ENCODE data around the gene EXPH5. TPM values are rescaled to one million over a fixed set of nuclear protein-coding genes. Genes with fewer than 3 reads are reported as not detected.

The EXPH5 gene
- total RNA-seq, 4 donors from 2014 or later = 0.26 to 9.5 (median 4.5) TPM

DNA sequence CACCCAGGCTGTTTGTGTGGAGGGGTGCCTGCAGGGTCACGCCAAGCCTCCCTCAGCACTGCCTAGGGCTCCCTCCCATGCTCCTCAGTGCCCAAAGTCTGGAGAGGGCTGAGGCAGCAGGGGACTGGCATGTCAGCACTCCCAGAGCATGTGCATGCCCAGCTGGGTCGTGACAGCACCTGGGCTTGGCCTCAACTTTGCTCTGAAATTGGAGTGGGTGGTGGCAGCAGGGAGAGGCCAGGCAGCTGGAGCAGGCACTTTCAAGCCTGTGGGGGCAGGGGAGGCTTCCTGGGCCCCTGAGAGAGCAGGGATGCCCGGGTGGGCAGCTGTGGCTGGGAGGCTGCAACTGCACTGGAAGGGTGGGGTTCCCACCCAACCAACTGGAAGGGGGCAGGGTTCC, 35.7 kb upstream of the EXPH5 start:
- Histone ChIP-seq H3K4me3 (no peak overlapping the region), H3K27me3 (no peaks in the 10 kb centered on the region), H3K27ac (no peak overlapping the region), H3K36me3 (no peaks in the 10 kb centered on the region), H3K9me3 (no peaks in the 10 kb centered on the region), H3K4me1 (no peaks in the 10 kb centered on the region)
- no peak for DNase-seq
- TF ChIP-seq, protein P1, sequence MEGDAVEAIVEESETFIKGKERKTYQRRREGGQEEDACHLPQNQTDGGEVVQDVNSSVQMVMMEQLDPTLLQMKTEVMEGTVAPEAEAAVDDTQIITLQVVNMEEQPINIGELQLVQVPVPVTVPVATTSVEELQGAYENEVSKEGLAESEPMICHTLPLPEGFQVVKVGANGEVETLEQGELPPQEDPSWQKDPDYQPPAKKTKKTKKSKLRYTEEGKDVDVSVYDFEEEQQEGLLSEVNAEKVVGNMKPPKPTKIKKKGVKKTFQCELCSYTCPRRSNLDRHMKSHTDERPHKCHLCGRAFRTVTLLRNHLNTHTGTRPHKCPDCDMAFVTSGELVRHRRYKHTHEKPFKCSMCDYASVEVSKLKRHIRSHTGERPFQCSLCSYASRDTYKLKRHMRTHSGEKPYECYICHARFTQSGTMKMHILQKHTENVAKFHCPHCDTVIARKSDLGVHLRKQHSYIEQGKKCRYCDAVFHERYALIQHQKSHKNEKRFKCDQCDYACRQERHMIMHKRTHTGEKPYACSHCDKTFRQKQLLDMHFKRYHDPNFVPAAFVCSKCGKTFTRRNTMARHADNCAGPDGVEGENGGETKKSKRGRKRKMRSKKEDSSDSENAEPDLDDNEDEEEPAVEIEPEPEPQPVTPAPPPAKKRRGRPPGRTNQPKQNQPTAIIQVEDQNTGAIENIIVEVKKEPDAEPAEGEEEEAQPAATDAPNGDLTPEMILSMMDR (IDR thresholded peaks at IDR 0.05) = no peak
- no peak for TF ChIP-seq POLR2A (IDR thresholded peaks at IDR 0.05)
- intact Hi-C loops (cut with DNase I; ENCODE audit: low total_unique reads) = no loop called here

DNA sequence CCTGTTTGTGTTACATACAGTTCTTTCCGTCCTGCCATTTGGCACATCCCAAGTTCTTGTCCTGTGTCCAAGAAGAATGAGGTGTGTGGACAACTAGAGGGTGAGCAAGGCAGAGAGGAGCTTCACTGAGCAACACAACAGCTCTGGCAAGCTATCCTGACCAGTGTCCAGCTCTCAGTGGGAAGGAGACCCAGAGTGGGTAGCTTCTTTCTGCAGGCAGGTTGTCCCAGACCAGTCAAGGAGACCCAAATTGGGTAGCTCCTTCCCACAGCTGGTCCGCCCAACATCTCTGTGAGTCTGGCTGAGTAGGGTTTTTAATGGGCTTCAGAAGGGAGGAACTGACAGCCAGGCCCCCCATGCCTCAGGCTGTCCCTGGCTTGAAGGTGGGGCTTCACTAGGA, 35.2 kb upstream of the EXPH5 start:
- TF ChIP-seq POLR2A (IDR thresholded peaks at IDR 0.05) = no peak
- TF ChIP-seq, protein P1 (IDR thresholded peaks at IDR 0.05) = no peak
- Histone ChIP-seq H3K4me1 (no peaks in the 10 kb centered on the region), H3K27me3 (no peaks in the 10 kb centered on the region), H3K27ac (no peak overlapping the region), H3K36me3 (no peaks in the 10 kb centered on the region), H3K4me3 (no peak overlapping the region), H3K9me3 (no peaks in the 10 kb centered on the region)
- DNase-seq = no peak
- intact Hi-C loops (cut with DNase I; ENCODE audit: low total_unique reads) = no loop called here

DNA sequence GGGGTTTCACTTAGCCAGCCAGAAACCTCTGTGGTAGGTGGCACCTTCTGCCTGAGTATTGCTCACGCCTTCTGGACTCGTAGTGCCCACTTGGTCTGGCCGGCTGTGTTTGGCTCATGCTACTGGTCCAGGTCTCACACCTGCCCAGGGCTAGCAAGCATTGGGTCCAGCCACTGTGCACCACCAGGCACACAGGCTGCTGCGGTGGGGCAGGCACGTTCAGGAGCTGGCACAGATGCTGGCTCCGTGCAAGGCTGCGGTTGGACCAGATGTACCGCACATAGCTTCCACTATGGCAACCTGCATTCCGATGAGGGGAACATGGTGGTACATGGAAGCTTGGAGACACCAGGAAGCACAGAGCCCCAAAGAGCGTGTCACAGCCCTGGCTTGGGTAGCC, 34.8 kb upstream of the EXPH5 start:
- intact Hi-C loops (cut with DNase I; ENCODE audit: low total_unique reads) = no loop called here
- Histone ChIP-seq H3K27me3 (no peaks in the 10 kb centered on the region), H3K4me3 (no peak overlapping the region), H3K4me1 (no peaks in the 10 kb centered on the region), H3K27ac (no peak overlapping the region), H3K36me3 (no peaks in the 10 kb centered on the region), H3K9me3 (no peaks in the 10 kb centered on the region)
- DNase-seq = no peak
- TF ChIP-seq POLR2A (IDR thresholded peaks at IDR 0.05) = no peak
- TF ChIP-seq, protein P1 (IDR thresholded peaks at IDR 0.05) = no peak

DNA sequence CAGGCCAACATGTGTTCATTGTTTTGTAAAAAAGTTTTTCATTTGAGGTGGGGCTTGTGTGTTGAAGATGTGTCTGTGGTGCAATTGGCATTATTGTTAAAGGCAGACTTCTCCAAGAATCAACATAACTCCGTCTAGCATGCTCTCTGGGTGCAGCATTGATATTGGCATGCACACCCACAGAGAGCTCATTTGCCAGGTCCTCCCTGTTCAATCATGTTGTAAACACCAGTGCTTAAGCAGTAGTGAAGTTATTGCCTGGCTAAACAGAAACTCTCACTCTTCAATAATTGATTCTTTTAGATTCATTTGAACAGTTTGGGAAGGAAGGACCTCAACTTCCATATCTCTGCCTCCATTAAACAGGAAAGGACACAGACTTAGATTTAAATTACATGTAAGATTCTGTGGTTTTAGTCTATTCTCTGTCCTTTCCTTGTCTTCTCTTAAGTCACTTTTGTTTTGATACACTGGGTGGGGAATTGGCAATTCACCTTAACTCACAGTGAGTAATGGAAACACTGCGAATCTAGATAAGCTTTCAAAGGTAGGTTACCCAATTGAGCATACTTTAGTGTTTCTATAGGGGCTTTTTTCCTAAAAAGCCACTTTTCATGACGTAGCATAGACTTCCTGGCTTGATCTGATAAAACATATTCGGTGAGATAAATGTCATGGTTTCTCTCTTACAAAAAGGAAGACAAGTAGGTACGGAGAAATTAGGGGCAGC, 30.8 kb upstream of the EXPH5 start:
- TF ChIP-seq POLR2A (IDR thresholded peaks at IDR 0.05) = no peak
- TF ChIP-seq, protein P1 (IDR thresholded peaks at IDR 0.05) = no peak
- no peaks in the 10 kb centered on the region for H3K9me3 ChIP-seq

DNA sequence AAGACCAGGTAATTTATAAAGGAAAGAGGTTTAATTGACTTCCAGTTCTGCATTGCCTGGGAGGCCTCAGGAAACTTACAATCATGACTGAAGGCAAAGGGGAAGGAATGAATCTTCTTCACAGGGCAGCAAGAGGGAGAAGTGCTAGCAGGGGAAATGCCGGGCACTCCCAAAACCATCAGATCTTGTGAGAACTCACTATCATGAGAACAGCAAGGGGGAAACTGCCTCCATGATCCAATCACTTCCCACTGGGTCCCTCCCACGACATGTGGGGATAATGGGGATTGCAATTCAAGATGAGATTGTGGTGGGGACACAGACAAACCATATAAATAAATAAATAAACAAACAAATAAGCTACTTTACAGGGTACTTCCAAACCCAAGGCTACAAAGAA, 28.8 kb upstream of the EXPH5 start:
- Histone ChIP-seq H3K36me3 (no peaks in the 10 kb centered on the region), H3K9me3 (no peaks in the 10 kb centered on the region), H3K4me3 (no peak overlapping the region), H3K27ac (no peak overlapping the region), H3K4me1 (no peaks in the 10 kb centered on the region), H3K27me3 (no peaks in the 10 kb centered on the region)
- intact Hi-C loops (cut with DNase I; ENCODE audit: low total_unique reads) = no loop called here
- no peak for DNase-seq
- no peak for TF ChIP-seq POLR2A (IDR thresholded peaks at IDR 0.05)

More for the DNA sequence above, 30.8 kb upstream of the EXPH5 start:
- no peaks in the 10 kb centered on the region for H3K27me3 ChIP-seq
- H3K27ac ChIP-seq = no peak overlapping the region
- no peak for DNase-seq
- no peaks in the 10 kb centered on the region for H3K4me1 ChIP-seq
- intact Hi-C loops (cut with DNase I; ENCODE audit: low total_unique reads) = no loop called here
- H3K4me3 ChIP-seq = no peak overlapping the region
- no peaks in the 10 kb centered on the region for H3K36me3 ChIP-seq

Data from uterus (tissue), 4 donors.